Hepatocyte (in vitro differentiated cells): Measurements from ENCODE around the gene SELENOI. TPM values are rescaled to one million over a fixed set of nuclear protein-coding genes. Genes with fewer than 3 reads are reported as not detected.
"Not testable (repeated sequence)": the region's sequence is repeated elsewhere in the genome, so short reads cannot be mapped to it uniquely, and the experiment has no call there.

Experiments
- DNase-seq: peaks from one replicate; pipeline ENCODE4 v3.0.0-alpha.2; 2016; ENCODE audit warnings: low spot score
- H2AFZ ChIP-seq: fragments of 200-600 bp; sonication (generic); 2 replicates; pipeline ENCODE4 v1.6.0; 2016; ENCODE audit warnings: antibody characterized with exemption, mild to moderate bottlenecking
- H3K27ac ChIP-seq: fragments of 200-600 bp; sonication (generic); 2 replicates; pipeline ENCODE4 v1.5.1; 2016; ENCODE audit warnings: mild to moderate bottlenecking
- H3K27me3 ChIP-seq: fragments of 200-600 bp; sonication (generic); 2 replicates; pipeline ENCODE4 v1.6.1; 2016
- H3K36me3 ChIP-seq: fragments of 200-600 bp; sonication (generic); replicated peaks from 2 replicates; pipeline ENCODE4 v1.5.1; 2016; ENCODE audit warnings: low read depth; ENCODE audit not compliant: insufficient read depth
- H3K4me1 ChIP-seq: fragments of 200-600 bp; sonication (generic); 2 replicates; pipeline ENCODE4 v1.5.1; 2016; ENCODE audit warnings: mild to moderate bottlenecking, moderate library complexity; ENCODE audit not compliant: insufficient read depth
- H3K4me2 ChIP-seq: fragments of 200-600 bp; sonication (generic); 2 replicates; pipeline ENCODE4 v1.6.0; 2016
- H3K4me3 ChIP-seq: fragments of 200-600 bp; sonication (generic); 2 replicates; pipeline ENCODE4 v1.5.1; 2016; ENCODE audit warnings: mild to moderate bottlenecking
- H3K79me2 ChIP-seq: fragments of 200-600 bp; sonication (generic); 2 replicates; pipeline ENCODE4 v1.6.0; 2017; ENCODE audit warnings: mild to moderate bottlenecking
- H3K9me2 ChIP-seq: fragments of 200-600 bp; sonication (generic); replicated peaks from 2 replicates; pipeline ENCODE4 v1.6.0; 2017; ENCODE audit warnings: mild to moderate bottlenecking; ENCODE audit not compliant: insufficient read depth
- H3K9me3 ChIP-seq: fragments of 200-600 bp; sonication (generic); 2 replicates; pipeline ENCODE4 v1.5.1; 2016; ENCODE audit warnings: low read depth, mild to moderate bottlenecking
- H4K20me1 ChIP-seq: fragments of 200-600 bp; sonication (generic); 2 replicates; pipeline ENCODE4 v1.6.0; 2016; ENCODE audit warnings: mild to moderate bottlenecking; ENCODE audit not compliant: insufficient read depth, poor library complexity, severe bottlenecking
- EZH2 ChIP-seq: fragments of 200-600 bp; sonication (generic); IDR thresholded peaks from 2 replicates; pipeline ENCODE4 v1.6.1; 2016; ENCODE audit warnings: antibody characterized with exemption, mild to moderate bottlenecking, borderline replicate concordance
- EZH2phosphoT487 ChIP-seq: fragments of 200-600 bp; sonication (generic); IDR thresholded peaks from one replicate; pipeline ENCODE4 v1.6.1; 2018; ENCODE audit warnings: antibody characterized with exemption, mild to moderate bottlenecking, low read depth, moderate library complexity; ENCODE audit not compliant: unreplicated experiment, severe bottlenecking
- WGBS: methylation state at CpG from one replicate; pipeline ENCODE4 v1.1.6; 2016; ENCODE audit warnings: low lambda C conversion rate; ENCODE audit errors: missing lambda C conversion rate; 5-methylcytosine and 5-hydroxymethylcytosine counted together
- polyA plus RNA-seq: library from polyadenylated mRNA; unstranded; fragments of >200 nt; fragmentation: Nextera tagmentation; extraction: Ambion mirVana; gene quantifications from 2 replicates; pipeline ENCODE4 v1.2.1, GENCODE V29; 2016
- total RNA-seq: library from RNA; depleted of rRNA; stranded (reverse); fragments of >200 nt; gene quantifications from 2 replicates; pipeline ENCODE4 v1.2.3, GENCODE V29; 2014
- TF ChIP-seq, protein P1 (sequence below): fragments of 200-600 bp; sonication (generic); IDR thresholded peaks from 2 replicates; pipeline ENCODE4 v1.5.1; 2016; ENCODE audit warnings: antibody characterized with exemption, mild to moderate bottlenecking; ENCODE audit not compliant: poor library complexity

Gene SELENOI
- total and polyA plus RNA-seq, 2 experiments from 2014 or later = 6.4 to 34.4 TPM

DNA sequence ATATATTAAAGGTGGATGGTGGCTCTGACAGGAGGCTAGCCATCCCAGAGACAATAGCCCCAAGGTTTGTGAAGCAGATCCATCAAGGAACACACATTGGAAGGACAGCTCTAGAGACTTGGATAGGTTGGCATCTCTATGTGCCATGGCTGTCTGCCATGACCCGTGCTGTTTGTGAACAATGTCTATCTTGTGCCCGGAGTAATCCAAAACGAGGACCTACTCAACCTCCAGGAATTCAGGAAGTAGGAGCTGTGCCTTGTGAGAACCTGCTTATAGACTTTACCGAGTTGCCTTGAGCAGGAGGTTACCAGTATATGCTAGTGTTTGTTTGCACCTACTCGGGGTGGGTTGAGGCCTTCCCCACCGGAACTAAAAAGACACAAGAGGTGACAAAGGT is 43.1 kb upstream of the SELENOI start:
- H3K4me2 ChIP-seq = no peak overlapping the region
- DNase-seq = no peak
- no peak overlapping the region for H3K27ac ChIP-seq
- no peaks in the 10 kb centered on the region for H3K9me2 ChIP-seq
- no peaks in the 10 kb centered on the region for H3K9me3 ChIP-seq
- no peaks in the 10 kb centered on the region for H3K27me3 ChIP-seq
- WGBS = 88% methylated on average over 6 of the region's 6 CpGs
- H3K4me3 ChIP-seq = no peak overlapping the region
- TF ChIP-seq, protein P1, sequence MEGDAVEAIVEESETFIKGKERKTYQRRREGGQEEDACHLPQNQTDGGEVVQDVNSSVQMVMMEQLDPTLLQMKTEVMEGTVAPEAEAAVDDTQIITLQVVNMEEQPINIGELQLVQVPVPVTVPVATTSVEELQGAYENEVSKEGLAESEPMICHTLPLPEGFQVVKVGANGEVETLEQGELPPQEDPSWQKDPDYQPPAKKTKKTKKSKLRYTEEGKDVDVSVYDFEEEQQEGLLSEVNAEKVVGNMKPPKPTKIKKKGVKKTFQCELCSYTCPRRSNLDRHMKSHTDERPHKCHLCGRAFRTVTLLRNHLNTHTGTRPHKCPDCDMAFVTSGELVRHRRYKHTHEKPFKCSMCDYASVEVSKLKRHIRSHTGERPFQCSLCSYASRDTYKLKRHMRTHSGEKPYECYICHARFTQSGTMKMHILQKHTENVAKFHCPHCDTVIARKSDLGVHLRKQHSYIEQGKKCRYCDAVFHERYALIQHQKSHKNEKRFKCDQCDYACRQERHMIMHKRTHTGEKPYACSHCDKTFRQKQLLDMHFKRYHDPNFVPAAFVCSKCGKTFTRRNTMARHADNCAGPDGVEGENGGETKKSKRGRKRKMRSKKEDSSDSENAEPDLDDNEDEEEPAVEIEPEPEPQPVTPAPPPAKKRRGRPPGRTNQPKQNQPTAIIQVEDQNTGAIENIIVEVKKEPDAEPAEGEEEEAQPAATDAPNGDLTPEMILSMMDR = no peak
- TF ChIP-seq EZH2 (no peak), EZH2phosphoT487 (no peak)
- H2AFZ ChIP-seq = no peak overlapping the region
- H3K36me3 ChIP-seq = no peaks in the 10 kb centered on the region
- peaks cover 9% of the 10 kb centered on the region for H3K4me1 ChIP-seq
- no peaks in the 10 kb centered on the region for H3K79me2 ChIP-seq
- H4K20me1 ChIP-seq = no peaks in the 10 kb centered on the region

GRCh38 chr2:26305094-26305493 is 40.8 kb upstream of the SELENOI start:
- WGBS = 68% methylated on average over 7 of the region's 7 CpGs
- not testable (repeated sequence) for H4K20me1 ChIP-seq, H3K27ac ChIP-seq, H3K9me2 ChIP-seq, H3K9me3 ChIP-seq, H2AFZ ChIP-seq, H3K36me3 ChIP-seq, H3K4me2 ChIP-seq, H3K4me3 ChIP-seq, DNase-seq, H3K79me2 ChIP-seq, H3K27me3 ChIP-seq, H3K4me1 ChIP-seq

- no peaks in the 10 kb centered on the region for H3K9me3 ChIP-seq
- no peak overlapping the region for H3K4me2 ChIP-seq
- no peaks in the 10 kb centered on the region for H3K4me1 ChIP-seq
- 62% methylated on average over 6 of the region's 6 CpGs for WGBS
- H3K4me3 ChIP-seq = no peak overlapping the region
- H4K20me1 ChIP-seq = peaks cover 3% of the 10 kb centered on the region
- no peak overlapping the region for H2AFZ ChIP-seq
- H3K79me2 ChIP-seq = no peaks in the 10 kb centered on the region
- no peaks in the 10 kb centered on the region for H3K9me2 ChIP-seq
- H3K27ac ChIP-seq = no peak overlapping the region
- no peak for DNase-seq
- no peaks in the 10 kb centered on the region for H3K27me3 ChIP-seq
- H3K36me3 ChIP-seq = no peaks in the 10 kb centered on the region
- TF ChIP-seq, protein P1 = no peak
- TF ChIP-seq EZH2 = no peak
- no peak for TF ChIP-seq EZH2phosphoT487
Observed at GRCh38 chr2:26305540-26305939, 40.4 kb upstream of the SELENOI start.

- Histone ChIP-seq H3K27me3 (no peaks in the 10 kb centered on the region), H4K20me1 (peaks cover 3% of the 10 kb centered on the region), H3K27ac (no peak overlapping the region), H3K4me3 (no peak overlapping the region), H3K79me2 (no peaks in the 10 kb centered on the region), H3K9me2 (no peaks in the 10 kb centered on the region), H3K4me1 (no peaks in the 10 kb centered on the region), H3K36me3 (no peaks in the 10 kb centered on the region), H3K9me3 (no peaks in the 10 kb centered on the region), H3K4me2 (no peak overlapping the region), H2AFZ (no peak overlapping the region)
- WGBS = 83% methylated on average over 10 of the region's 10 CpGs
- DNase-seq = no peak
- TF ChIP-seq, protein P1 = no peak
- TF ChIP-seq EZH2phosphoT487 (no peak), EZH2 (no peak)
Observed at GRCh38 chr2:26309921-26310320, 36.0 kb upstream of the SELENOI start.
